Fibroblast of villous mesenchyme (primary cell): ENCODE data around the gene PAFAH2. TPM values are rescaled to one million over a fixed set of nuclear protein-coding genes. Genes with fewer than 3 reads are reported as not detected.

Experiments used
- DNase-seq: peaks from one replicate; pipeline ENCODE4 v3.0.0-alpha.2; 2010; ENCODE audit warnings: low read depth
- H3K4me3 ChIP-seq: 2 replicates; pipeline ENCODE4 v1.5.1; 2011; ENCODE audit warnings: low read depth, mild to moderate bottlenecking, low read length
- total RNA-seq: library from RNA; depleted of rRNA; stranded (reverse); fragments of >200 nt; gene quantifications from 2 replicates; pipeline ENCODE4 v1.2.3, GENCODE V29; 2012
- TF ChIP-seq, protein P1 (sequence below): IDR thresholded peaks from 2 replicates; pipeline ENCODE4 v1.5.1; 2012; ENCODE audit warnings: low read depth, mild to moderate bottlenecking, low read length; ENCODE audit not compliant: insufficient read depth

The PAFAH2 gene
- total RNA-seq, 1 donor, result 11.2 TPM

DNA sequence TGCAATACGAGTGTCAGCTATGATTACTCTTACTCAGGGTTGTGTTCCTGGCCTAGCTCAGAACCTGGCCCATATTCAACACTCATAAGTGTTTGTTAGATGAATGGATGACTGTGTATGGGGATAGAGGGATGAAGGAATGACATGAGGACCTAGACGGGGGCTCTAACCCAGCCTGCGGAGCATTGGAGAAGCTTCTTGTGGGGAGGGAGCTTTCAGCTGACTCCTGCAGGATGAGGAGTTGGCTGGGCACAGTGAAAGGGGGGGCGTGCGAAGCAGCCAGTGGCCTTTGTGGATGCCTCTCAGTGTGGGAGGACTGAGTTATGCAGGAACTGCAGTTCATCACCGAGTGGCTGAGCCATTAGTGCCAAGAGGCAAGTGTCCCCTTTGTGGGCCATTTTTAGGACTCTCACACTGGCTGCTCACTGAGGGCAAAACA lies 22.5 kb upstream of the PAFAH2 start:
- TF ChIP-seq, protein P1, sequence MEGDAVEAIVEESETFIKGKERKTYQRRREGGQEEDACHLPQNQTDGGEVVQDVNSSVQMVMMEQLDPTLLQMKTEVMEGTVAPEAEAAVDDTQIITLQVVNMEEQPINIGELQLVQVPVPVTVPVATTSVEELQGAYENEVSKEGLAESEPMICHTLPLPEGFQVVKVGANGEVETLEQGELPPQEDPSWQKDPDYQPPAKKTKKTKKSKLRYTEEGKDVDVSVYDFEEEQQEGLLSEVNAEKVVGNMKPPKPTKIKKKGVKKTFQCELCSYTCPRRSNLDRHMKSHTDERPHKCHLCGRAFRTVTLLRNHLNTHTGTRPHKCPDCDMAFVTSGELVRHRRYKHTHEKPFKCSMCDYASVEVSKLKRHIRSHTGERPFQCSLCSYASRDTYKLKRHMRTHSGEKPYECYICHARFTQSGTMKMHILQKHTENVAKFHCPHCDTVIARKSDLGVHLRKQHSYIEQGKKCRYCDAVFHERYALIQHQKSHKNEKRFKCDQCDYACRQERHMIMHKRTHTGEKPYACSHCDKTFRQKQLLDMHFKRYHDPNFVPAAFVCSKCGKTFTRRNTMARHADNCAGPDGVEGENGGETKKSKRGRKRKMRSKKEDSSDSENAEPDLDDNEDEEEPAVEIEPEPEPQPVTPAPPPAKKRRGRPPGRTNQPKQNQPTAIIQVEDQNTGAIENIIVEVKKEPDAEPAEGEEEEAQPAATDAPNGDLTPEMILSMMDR, result no peak
- no peak overlapping the region for H3K4me3 ChIP-seq
- DNase-seq, result peak; percentile 47

DNA sequence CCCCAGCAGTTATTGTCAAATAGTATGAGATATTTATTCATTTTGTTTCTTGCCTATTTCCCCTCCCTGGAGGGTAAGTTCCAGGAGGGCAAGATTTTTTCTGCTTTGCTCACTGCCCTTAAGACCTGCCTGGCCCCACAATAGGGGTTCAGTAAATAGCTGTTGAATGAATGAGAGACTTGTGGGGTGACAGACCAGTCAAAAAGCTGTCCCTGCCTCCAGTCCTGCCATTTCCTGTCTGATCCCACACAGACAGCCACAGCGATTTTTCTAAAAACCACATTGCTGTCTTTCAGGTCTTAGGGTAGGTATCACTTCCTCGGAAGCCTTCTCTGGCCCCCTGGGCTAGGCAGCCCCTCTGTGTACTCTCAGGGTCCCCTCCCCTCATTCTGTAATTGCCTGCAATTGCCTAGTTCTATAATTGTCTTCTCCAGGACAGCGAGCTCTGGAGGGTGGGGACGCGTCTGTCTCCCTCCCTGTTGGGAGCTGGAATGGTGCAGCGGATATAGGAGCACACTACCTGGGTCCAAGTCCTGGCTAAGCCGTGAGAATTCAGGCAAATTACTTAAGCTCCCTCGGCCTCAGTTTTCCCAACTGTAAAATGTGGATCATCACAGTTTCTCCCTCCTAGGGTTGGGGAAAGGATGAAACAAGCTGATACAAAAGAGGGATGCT lies 21.9 kb upstream of the PAFAH2 start:
- H3K4me3 ChIP-seq, result no peak overlapping the region
- no peak for DNase-seq
- TF ChIP-seq, protein P1, result no peak

DNA sequence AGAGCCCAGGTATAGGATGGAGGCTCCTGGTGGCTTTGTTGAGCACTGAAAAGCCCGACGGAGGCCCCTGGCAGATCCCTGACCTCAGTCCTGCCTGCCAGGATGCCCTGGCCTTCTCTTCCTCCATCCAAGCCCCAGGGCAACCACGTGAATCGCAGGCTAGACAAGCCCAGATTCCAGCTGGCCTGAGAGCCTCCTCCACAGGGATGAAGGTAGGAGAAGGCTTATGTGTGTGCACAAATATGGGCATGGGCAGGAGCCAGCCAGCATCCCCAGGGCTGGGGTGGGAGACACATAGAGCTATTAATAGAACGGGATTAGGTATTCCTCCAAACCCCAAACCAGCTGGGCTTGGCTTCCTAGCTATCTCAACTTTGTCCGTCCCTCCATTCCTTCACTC lies 19.7 kb upstream of the PAFAH2 start:
- TF ChIP-seq, protein P1, result no peak
- no peak overlapping the region for H3K4me3 ChIP-seq
- DNase-seq, result no peak

DNA sequence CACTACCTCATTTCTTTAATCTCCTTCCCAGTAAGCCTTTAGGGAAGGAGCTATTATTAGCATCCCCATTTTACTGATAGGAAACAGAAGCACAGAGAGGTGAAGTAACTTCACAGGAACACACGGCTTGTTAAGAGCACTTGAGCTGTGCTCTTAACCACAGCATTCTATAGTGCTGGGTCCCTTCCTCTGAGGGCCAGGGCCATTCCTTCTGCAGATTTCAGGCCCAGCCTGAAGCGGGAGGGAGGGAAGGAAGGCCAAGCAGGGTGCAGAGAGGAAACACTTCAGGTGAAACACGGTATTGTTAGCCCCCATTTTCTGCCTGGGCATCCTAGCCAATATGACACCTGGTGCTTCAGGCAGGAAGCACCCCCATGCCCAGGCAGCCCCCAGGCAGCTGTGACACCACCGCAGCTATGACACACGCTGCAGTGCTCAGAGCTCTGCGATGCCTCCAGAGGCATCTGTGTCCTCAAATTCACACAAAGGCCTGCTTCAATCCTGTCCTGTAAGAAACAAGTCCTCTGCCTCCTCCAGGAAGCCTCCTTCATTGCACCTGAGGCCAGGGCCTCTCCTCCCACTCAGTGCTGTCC lies 19.2 kb upstream of the PAFAH2 start:
- DNase-seq, result no peak
- TF ChIP-seq, protein P1, result no peak
- no peak overlapping the region for H3K4me3 ChIP-seq

DNA sequence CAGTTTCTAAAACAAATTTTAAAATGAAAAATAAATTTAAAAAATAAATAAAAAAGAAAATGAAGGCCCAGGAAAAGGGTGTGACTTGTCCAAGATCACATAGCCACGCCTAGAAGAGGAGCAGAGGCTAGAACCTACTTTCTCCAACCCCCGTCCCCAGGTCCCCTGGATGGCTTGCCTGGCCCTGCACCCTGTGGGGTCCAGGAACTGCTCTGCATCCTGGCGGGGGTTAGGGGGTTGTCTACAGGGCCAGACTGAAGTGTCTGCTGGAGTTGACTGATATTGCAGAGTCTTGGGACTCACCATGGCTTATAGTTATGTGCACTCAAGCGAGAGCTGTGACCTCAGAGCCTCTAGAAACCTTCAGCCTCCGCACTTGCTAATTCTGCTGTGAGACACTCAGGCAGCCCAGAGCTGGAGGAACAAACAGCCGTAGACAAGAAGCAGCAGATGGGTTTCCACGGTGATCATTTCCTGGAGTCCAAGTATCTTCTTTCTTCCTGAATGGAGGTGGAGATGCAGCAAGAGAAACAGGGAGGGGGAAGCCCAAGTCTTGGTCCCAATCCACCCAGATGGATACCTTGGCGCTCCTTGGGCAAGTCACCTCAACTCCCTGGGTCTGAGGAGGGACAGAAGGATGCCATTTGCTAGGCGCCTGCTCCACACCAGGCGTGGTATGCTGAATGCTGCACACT lies 18.5 kb upstream of the PAFAH2 start:
- no peak overlapping the region for H3K4me3 ChIP-seq
- no peak for DNase-seq
- TF ChIP-seq, protein P1, result no peak

DNA sequence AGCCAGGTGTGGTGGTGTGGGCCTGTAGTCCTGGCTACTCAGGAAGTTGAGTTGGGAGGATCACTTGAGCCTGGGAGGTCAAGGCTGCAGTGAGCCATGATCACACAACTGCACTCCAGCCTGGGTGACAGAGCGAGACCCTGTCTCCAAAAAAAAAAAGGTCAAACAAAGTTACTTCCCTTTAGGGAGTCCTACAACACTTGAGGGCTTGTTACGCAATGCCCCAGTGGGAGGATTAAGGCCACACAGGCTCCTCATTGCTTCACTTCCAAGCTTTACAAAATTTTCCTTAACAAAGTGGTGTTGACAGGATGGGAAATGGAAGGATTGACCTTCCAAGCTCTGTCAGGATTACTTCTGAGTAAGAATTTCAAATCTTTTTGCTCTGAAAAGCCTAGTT lies 17.5 kb upstream of the PAFAH2 start:
- peak; percentile 95 for DNase-seq
- TF ChIP-seq, protein P1, result no peak

More for the DNA sequence above, 17.5 kb upstream of the PAFAH2 start:
- H3K4me3 ChIP-seq, result no peak overlapping the region
